Measurements from ENCODE around the gene TLCD3B. TPM values are rescaled to one million over a fixed set of nuclear protein-coding genes. Genes with fewer than 3 reads are reported as not detected.

Gene TLCD3B
- total and polyA plus RNA-seq, 9 of the 15 experiments (the other 6 are each of a cell fraction or from before 2014, with no cell fraction given) = 0.10 to 0.52 (median 0.23) TPM; not detected in 4

DNA sequence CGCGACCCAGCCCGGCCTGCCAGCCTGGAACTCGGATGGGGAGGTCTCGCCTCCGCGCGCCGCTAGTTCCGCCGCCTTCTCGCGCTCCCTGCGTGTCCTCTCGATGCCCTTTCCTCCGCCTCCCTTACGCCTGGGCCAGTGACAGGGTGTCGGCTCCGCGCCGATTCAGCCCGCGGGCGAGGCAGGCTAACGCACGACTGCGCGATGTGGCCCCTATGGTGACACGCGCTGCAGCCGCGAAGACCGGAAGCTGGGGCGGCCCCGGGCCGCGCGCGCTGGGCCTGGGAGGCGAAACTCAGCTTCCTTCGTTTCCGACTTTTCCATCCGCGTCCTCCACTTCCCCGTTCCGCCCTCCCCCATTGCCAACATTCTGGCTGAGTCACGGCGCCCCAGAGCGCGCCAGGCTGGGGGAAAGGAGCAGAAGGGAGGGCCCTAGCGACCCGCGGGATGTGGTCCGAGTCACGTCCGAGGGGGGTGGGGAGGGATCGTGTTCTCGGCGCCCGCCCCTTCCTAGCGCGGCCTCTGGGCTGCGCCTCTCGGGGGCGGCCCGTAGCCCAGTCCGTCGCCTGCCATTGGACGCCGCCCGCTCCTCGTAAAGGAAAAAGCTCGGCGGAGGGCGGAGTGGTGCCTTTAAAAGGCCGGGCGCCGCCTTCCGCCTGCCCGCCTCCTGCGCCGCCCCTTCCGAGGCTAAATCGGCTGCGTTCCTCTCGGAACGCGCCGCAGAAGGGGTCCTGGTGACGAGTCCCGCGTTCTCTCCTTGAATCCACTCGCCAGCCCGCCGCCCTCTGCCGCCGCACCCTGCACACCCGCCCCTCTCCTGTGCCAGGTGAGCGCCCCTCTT is 34.3 kb upstream of the TLCD3B start, which contains the start of gene ALDOA (continued):
- TF ChIP-seq ZNF609 (CRISPR knock-in tag; IDR thresholded peaks at IDR 0.05; ENCODE audit: borderline replicate concordance) = 0 out of 2 replicates have a peak, but pooled peaks have one; percentile 71
- TF ChIP-seq NR4A1 (CRISPR knock-in tag; IDR thresholded peaks at IDR 0.05) = peak; percentile 83; the same call in 1 of the 2 replicates
- peak; percentile 91 for TF ChIP-seq NR4A1 (tag; IDR thresholded peaks at IDR 0.05)
- TF ChIP-seq, protein P1, sequence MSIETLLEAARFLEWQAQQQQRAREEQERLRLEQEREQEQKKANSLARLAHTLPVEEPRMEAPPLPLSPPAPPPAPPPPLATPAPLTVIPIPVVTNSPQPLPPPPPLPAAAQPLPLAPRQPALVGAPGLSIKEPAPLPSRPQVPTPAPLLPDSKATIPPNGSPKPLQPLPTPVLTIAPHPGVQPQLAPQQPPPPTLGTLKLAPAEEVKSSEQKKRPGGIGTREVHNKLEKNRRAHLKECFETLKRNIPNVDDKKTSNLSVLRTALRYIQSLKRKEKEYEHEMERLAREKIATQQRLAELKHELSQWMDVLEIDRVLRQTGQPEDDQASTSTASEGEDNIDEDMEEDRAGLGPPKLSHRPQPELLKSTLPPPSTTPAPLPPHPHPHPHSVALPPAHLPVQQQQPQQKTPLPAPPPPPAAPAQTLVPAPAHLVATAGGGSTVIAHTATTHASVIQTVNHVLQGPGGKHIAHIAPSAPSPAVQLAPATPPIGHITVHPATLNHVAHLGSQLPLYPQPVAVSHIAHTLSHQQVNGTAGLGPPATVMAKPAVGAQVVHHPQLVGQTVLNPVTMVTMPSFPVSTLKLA (conservative IDR thresholded peaks at IDR 0.05) = peak; percentile 84 to 91
- TF ChIP-seq PHB (CRISPR knock-in tag; IDR thresholded peaks at IDR 0.05) = 0 out of 2 replicates have a peak, but pooled peaks have one; percentile 58
- TF ChIP-seq POLR2AphosphoS2 (IDR thresholded peaks at IDR 0.05; ENCODE audit: low read length) = peak; percentile 88
- TF ChIP-seq, protein P2, sequence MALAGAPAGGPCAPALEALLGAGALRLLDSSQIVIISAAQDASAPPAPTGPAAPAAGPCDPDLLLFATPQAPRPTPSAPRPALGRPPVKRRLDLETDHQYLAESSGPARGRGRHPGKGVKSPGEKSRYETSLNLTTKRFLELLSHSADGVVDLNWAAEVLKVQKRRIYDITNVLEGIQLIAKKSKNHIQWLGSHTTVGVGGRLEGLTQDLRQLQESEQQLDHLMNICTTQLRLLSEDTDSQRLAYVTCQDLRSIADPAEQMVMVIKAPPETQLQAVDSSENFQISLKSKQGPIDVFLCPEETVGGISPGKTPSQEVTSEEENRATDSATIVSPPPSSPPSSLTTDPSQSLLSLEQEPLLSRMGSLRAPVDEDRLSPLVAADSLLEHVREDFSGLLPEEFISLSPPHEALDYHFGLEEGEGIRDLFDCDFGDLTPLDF (CRISPR knock-in tag; IDR thresholded peaks at IDR 0.05) = no peak; the same call in 1 of the 2 replicates
- TF ChIP-seq TBP (optimal IDR thresholded peaks at IDR 0.05; ENCODE audit: low read depth, low read length) = peak; percentile 98
- TF ChIP-seq MTA3 (IDR thresholded peaks at IDR 0.05; ENCODE audit: borderline replicate concordance) = peak; percentile 98
- peak; percentile 71 for TF ChIP-seq FOXP1 (CRISPR knock-in tag; IDR thresholded peaks at IDR 0.05)
- peak; percentile 69 for TF ChIP-seq JUN (IDR thresholded peaks at IDR 0.05; ENCODE audit: borderline replicate concordance, low read depth, low read length)
- TF ChIP-seq JUN (CRISPR knock-in tag; IDR thresholded peaks at IDR 0.05; ENCODE audit: borderline replicate concordance) = peak; percentile 95
- no peak; the same call in 1 of the 2 replicates for TF ChIP-seq ATF3 (IDR thresholded peaks at IDR 0.05)
- peak; percentile 38; the same call in 1 of the 2 replicates for TF ChIP-seq ATF3 (CRISPR knock-in tag; conservative IDR thresholded peaks at IDR 0.05)
- TF ChIP-seq RNF2 (IDR thresholded peaks at IDR 0.05) = peak; percentile 96
- peak; percentile 81 for TF ChIP-seq NR2C2 (CRISPR knock-in tag; IDR thresholded peaks at IDR 0.05)
- peak; percentile 73 for TF ChIP-seq NR2C2 (tag; IDR thresholded peaks at IDR 0.05)

All from K562 (cell line).